GM19395 (cell line): ENCODE data around the gene LIX1L.

Experiments used
- ATAC-seq: cut with Tn5 transposase; IDR thresholded peaks from one replicate; pipeline ENCODE4 v1.9.1; 2021; ENCODE audit warnings: mild to moderate bottlenecking, moderate library complexity; ENCODE audit not compliant: unreplicated experiment

The LIX1L gene

GRCh38 chr1:145957443-145958319, at the start of gene LIX1L:
TSS of gene LIX1L (minus strand) at chr1:145958017. CDS start at chr1:145957927, 90 bp downstream.
- peak; percentile 87 for ATAC-seq

- ATAC-seq: no peak
Measured at GRCh38 chr1:146001709-146002108, 43.9 kb upstream of the LIX1L start.

GRCh38 chr1:145999321-146000024, 41.7 kb upstream of the LIX1L start:
- ATAC-seq: no peak

- no peak for ATAC-seq
Measured at GRCh38 chr1:145997718-145998023, 39.9 kb upstream of the LIX1L start.

- ATAC-seq: peak; percentile 31
Measured at GRCh38 chr1:145997016-145997717, 39.4 kb upstream of the LIX1L start.

GRCh38 chr1:145996433-145997015, 38.7 kb upstream of the LIX1L start, which contains the start of gene TXNIP:
TSS of gene TXNIP (minus strand) at chr1:145996579. CDS start at chr1:145996266, 313 bp downstream.
- ATAC-seq: peak; percentile 81

- no peak for ATAC-seq
Measured at GRCh38 chr1:145995964-145996432, 38.2 kb upstream of the LIX1L start.

- ATAC-seq: no peak
Measured at GRCh38 chr1:145995148-145995881, 37.5 kb upstream of the LIX1L start.

- ATAC-seq: no peak
Measured at GRCh38 chr1:145994391-145995120, 36.7 kb upstream of the LIX1L start.

GRCh38 chr1:145993618-145994390, 36.0 kb upstream of the LIX1L start:
- no peak for ATAC-seq

GRCh38 chr1:145992958-145993617, 35.3 kb upstream of the LIX1L start:
- no peak for ATAC-seq

- no peak for ATAC-seq
Measured at GRCh38 chr1:145992502-145992936, 34.7 kb upstream of the LIX1L start.

GRCh38 chr1:145991735-145992412, 34.1 kb upstream of the LIX1L start:
- ATAC-seq: no peak

- no peak for ATAC-seq
Measured at GRCh38 chr1:145990249-145990855, 32.5 kb upstream of the LIX1L start.

- no peak for ATAC-seq
Measured at GRCh38 chr1:145988773-145989172, 31.0 kb upstream of the LIX1L start.

- ATAC-seq: no peak
Measured at GRCh38 chr1:145987926-145988325, 30.1 kb upstream of the LIX1L start.

GRCh38 chr1:145986551-145986950, 28.7 kb upstream of the LIX1L start:
- ATAC-seq: no peak
